Measurements from ENCODE around the gene TMEM126A. TPM values are rescaled to one million over a fixed set of nuclear protein-coding genes. Genes with fewer than 3 reads are reported as not detected.

TMEM126A gene
- total RNA-seq, 2 donors from 2014 or later = 26.3 to 26.7 TPM

DNA sequence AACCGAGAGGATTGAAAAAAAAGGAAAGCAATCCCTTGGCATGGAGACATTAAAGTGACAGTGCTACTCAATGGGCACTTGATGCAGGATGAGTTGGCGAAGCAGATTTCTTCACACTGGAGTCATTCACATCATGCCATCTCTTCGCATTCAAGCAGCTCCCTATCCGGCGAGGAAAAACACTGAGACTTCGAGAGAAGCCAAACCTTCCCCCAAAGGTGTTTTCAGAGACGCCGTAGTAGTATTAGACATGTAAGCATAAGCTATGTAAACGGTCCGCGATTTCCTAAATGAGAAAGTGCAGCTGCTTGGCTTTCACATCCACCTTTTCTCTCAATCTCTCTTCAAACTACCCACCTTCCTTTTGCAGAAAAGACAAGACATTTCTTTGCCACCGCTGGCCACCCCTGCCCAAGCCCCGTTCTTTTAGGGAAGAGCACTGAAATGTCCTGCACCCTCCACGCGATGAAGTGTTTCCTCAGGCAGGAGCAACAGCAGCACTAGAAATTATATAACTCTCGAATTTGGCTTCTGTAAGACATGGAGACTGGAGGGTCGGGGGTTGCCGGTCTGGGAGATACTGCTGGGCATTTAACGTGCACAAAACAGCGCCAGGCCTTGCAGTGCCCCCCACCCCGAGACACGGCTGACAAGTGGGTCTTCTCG lies 20.3 kb upstream of the TMEM126A start, which contains the start of gene DLG2:
Gene DLG2 (minus strand): TSS at position 13 of the 666 bp plus-strand sequence.
- TF ChIP-seq, protein P1, sequence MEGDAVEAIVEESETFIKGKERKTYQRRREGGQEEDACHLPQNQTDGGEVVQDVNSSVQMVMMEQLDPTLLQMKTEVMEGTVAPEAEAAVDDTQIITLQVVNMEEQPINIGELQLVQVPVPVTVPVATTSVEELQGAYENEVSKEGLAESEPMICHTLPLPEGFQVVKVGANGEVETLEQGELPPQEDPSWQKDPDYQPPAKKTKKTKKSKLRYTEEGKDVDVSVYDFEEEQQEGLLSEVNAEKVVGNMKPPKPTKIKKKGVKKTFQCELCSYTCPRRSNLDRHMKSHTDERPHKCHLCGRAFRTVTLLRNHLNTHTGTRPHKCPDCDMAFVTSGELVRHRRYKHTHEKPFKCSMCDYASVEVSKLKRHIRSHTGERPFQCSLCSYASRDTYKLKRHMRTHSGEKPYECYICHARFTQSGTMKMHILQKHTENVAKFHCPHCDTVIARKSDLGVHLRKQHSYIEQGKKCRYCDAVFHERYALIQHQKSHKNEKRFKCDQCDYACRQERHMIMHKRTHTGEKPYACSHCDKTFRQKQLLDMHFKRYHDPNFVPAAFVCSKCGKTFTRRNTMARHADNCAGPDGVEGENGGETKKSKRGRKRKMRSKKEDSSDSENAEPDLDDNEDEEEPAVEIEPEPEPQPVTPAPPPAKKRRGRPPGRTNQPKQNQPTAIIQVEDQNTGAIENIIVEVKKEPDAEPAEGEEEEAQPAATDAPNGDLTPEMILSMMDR (conservative IDR thresholded peaks at IDR 0.05) = no peak
- H3K9me3 Mint-ChIP-seq = no peaks in the 10 kb centered on the region
- Histone ChIP-seq H3K9ac (ENCODE audit: extremely low read depth, low read length, poor library complexity, severe bottlenecking) (peak within 1 kb of the TSS; percentile 39), H3K27ac (ENCODE audit: low read depth, low read length) (peak within 1 kb of the TSS; percentile 82), H3K27me3 (ENCODE audit: control insufficient read depth, insufficient read depth, low read length, poor library complexity, severe bottlenecking) (no peaks in the 10 kb centered on the region), H3K4me3 (ENCODE audit: low read length) (peak within 1 kb of the TSS; percentile 91), H3K36me3 (ENCODE audit: control insufficient read depth, insufficient read depth, low read length) (peaks cover 15% of the 10 kb centered on the region), H3K9me3 (ENCODE audit: control insufficient read depth, low read length) (no peaks in the 10 kb centered on the region), H3K4me1 (ENCODE audit: control insufficient read depth, insufficient read depth, low read length) (peaks cover 7% of the 10 kb centered on the region)
- H3K4me3 Mint-ChIP-seq = peak within 1 kb of the TSS; percentile 87
- H3K36me3 Mint-ChIP-seq (ENCODE audit: low read depth) = peaks cover 15% of the 10 kb centered on the region
- peaks cover 12% of the 10 kb centered on the region for H3K4me1 Mint-ChIP-seq
- no peak for DNase-seq
- no peaks in the 10 kb centered on the region for H3K27me3 Mint-ChIP-seq (ENCODE audit: insufficient read depth)
- peak within 1 kb of the TSS; percentile 95 for H3K27ac Mint-ChIP-seq
- WGBS, 2 experiments (ENCODE audit: insufficient coverage in 1 of 2, insufficient read length in 1 of 2) = 5 to 7% methylated on average over 22 to 23 of the region's 23 CpGs

DNA sequence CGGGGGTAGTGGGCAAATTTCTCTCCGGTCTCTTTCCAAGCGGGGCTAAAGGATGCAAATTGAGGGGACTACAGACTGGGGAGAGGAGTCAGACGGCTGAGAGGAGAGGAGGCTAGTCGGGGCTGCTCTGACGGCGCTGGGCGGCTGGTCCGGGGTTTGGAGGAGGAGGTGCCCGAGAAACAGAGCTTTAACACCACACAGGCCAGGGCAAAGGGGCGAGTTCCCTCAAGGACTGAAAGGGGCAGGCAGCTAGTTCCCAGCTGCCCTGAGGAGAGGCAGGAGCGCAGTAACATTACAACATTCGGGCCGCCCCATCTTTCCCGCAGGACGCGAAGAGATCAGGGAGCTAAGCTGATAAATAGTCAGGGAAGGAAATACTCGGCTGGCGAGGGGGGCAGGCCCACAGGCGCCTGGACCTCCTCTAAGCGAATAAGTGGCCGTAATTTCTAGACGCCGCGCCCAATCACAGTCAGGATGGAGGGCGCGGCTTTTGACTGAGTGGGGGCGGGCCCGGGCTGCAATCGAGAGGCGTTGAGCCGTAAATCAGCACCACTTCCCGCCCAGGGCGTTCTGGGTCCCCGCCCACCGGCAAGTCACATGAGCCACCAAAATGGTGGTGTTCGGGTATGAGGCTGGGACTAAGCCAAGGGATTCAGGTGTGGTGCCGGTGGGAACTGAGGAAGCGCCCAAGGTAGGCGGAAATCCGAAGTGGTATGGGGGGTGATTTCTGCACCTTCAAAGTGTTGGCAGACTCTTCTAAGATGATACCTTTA lies 19.6 kb upstream of the TMEM126A start, which contains the start of gene TMEM126B:
Gene TMEM126B (plus strand): TSS at position 596 of the 773 bp plus-strand sequence. CDS start 15 bp downstream, at position 611.
- Mint-ChIP-seq H3K36me3 (ENCODE audit: low read depth) (peaks cover 17% of the 10 kb centered on the region), H3K4me1 (peaks cover 12% of the 10 kb centered on the region), H3K27ac (peak within 1 kb of the TSS; percentile 97), H3K27me3 (ENCODE audit: insufficient read depth) (no peaks in the 10 kb centered on the region), H3K9me3 (no peaks in the 10 kb centered on the region), H3K4me3 (peak within 1 kb of the TSS; percentile 87)
- TF ChIP-seq, protein P1 (conservative IDR thresholded peaks at IDR 0.05) = no peak
- Histone ChIP-seq H3K27me3 (ENCODE audit: control insufficient read depth, insufficient read depth, low read length, poor library complexity, severe bottlenecking) (no peaks in the 10 kb centered on the region), H3K4me3 (ENCODE audit: low read length) (peak within 1 kb of the TSS; percentile 91), H3K9me3 (ENCODE audit: control insufficient read depth, low read length) (no peaks in the 10 kb centered on the region), H3K4me1 (ENCODE audit: control insufficient read depth, insufficient read depth, low read length) (peaks cover 7% of the 10 kb centered on the region), H3K36me3 (ENCODE audit: control insufficient read depth, insufficient read depth, low read length) (peaks cover 15% of the 10 kb centered on the region), H3K27ac (ENCODE audit: low read depth, low read length) (peak within 1 kb of the TSS; percentile 82), H3K9ac (ENCODE audit: extremely low read depth, low read length, poor library complexity, severe bottlenecking) (peak within 1 kb of the TSS; percentile 89)
- 0 to 1% methylated on average over 14 to 41 of the region's 41 CpGs for WGBS, 2 experiments (ENCODE audit: insufficient coverage in 1 of 2, insufficient read length in 1 of 2)
- peak; percentile 98 for DNase-seq

DNA sequence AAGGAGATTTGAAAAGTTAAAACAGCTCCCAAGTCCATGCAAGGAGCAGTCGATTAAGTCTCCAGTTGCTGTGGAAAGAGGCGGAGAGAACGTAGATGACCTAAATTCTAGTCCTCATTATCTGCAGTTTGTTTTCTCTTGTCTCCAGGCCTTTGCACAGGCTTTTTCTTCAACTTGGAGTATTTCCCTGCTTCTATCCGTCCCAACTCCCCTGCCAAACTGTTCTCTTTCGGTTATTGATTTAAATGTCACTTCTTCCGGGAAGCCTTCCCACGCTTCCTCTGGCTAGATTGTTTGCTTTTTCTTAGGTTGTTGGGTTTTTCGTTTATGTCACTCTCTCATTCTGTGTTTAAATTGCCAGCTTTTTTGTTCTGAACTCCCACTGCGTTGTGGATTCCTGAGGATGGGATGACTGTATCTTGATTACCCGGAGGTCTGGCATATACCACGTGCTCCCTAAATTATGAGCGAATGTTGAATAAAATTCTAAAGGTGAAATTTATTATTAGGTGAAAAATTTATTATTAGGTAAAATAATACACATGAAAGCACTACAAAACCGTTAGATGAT lies 18.9 kb upstream of the TMEM126A start:
- H3K9me3 ChIP-seq (ENCODE audit: control insufficient read depth, low read length) = no peaks in the 10 kb centered on the region
- H3K27me3 ChIP-seq (ENCODE audit: control insufficient read depth, insufficient read depth, low read length, poor library complexity, severe bottlenecking) = no peaks in the 10 kb centered on the region
- DNase-seq = no peak
- TF ChIP-seq, protein P1 (conservative IDR thresholded peaks at IDR 0.05) = no peak
- 0 to 1% methylated on average over 6 to 11 of the region's 13 CpGs for WGBS, 2 experiments (ENCODE audit: insufficient coverage in 1 of 2, insufficient read length in 1 of 2)
- H3K27ac ChIP-seq (ENCODE audit: low read depth, low read length) = no peak overlapping the region
- Mint-ChIP-seq H3K36me3 (ENCODE audit: low read depth) (peaks cover 22% of the 10 kb centered on the region), H3K4me1 (peaks cover 12% of the 10 kb centered on the region), H3K27ac (peak overlapping the region; percentile 97), H3K9me3 (no peaks in the 10 kb centered on the region), H3K4me3 (peak overlapping the region; percentile 87), H3K27me3 (ENCODE audit: insufficient read depth) (no peaks in the 10 kb centered on the region)
- peak overlapping the region; percentile 89 for H3K9ac ChIP-seq (ENCODE audit: extremely low read depth, low read length, poor library complexity, severe bottlenecking)
- peak overlapping the region; percentile 91 for H3K4me3 ChIP-seq (ENCODE audit: low read length)
- peaks cover 7% of the 10 kb centered on the region for H3K4me1 ChIP-seq (ENCODE audit: control insufficient read depth, insufficient read depth, low read length)
- peaks cover 16% of the 10 kb centered on the region for H3K36me3 ChIP-seq (ENCODE audit: control insufficient read depth, insufficient read depth, low read length)

All from endodermal cell (in vitro differentiated cells).